Left hindlimb (tissue), 1 donor: ENCODE results near the gene DPH6.
"Not testable (repeated sequence)": the region's sequence is repeated elsewhere in the genome, so short reads cannot be mapped to it uniquely, and the experiment has no call there.

ENCODE experiments used
- DNase-seq: peaks from one replicate; pipeline ENCODE4 v3.0.0-alpha.2; 2018

Gene DPH6

GRCh38 chr15:35431281-35431680 lies 114.7 kb downstream of the DPH6 start:
- DNase-seq, result no peak

- no peak for DNase-seq
Measured at GRCh38 chr15:35430301-35430700, 115.7 kb downstream of the DPH6 start.

- DNase-seq, result no peak
Measured at GRCh38 chr15:35427496-35427895, 118.5 kb downstream of the DPH6 start.

GRCh38 chr15:35427091-35427490 lies 118.9 kb downstream of the DPH6 start:
- no peak for DNase-seq

GRCh38 chr15:35410775-35411174 lies 135.2 kb downstream of the DPH6 start:
- no peak for DNase-seq

- no peak for DNase-seq
Measured at GRCh38 chr15:35399901-35400300, 146.1 kb downstream of the DPH6 start.

GRCh38 chr15:35397027-35397426 lies 148.9 kb downstream of the DPH6 start:
- no peak for DNase-seq

- DNase-seq, result no peak
Measured at GRCh38 chr15:35394416-35394815, 151.5 kb downstream of the DPH6 start.

- no peak for DNase-seq
Measured at GRCh38 chr15:35393398-35393797, 152.6 kb downstream of the DPH6 start.

- DNase-seq, result not testable (repeated sequence)
Measured at GRCh38 chr15:35391408-35391984, 154.5 kb downstream of the DPH6 start.

GRCh38 chr15:35383506-35383905 lies 162.5 kb downstream of the DPH6 start:
- DNase-seq, result no peak

- DNase-seq, result no peak
Measured at GRCh38 chr15:35381328-35381727, 164.6 kb downstream of the DPH6 start.

GRCh38 chr15:35379972-35380371 lies 166.0 kb downstream of the DPH6 start:
- DNase-seq, result no peak

- DNase-seq, result not testable (repeated sequence)
Measured at GRCh38 chr15:35378454-35378853, 167.5 kb downstream of the DPH6 start.

GRCh38 chr15:35376707-35377106 lies 169.3 kb downstream of the DPH6 start:
- DNase-seq, result no peak

GRCh38 chr15:35374661-35375060 lies 171.3 kb downstream of the DPH6 start:
- no peak for DNase-seq

- DNase-seq, result no peak
Measured at GRCh38 chr15:35362195-35362829, 183.7 kb downstream of the DPH6 start.

- DNase-seq, result no peak
Measured at GRCh38 chr15:35358824-35359223, 187.1 kb downstream of the DPH6 start.

GRCh38 chr15:35351059-35351458 lies 194.9 kb downstream of the DPH6 start:
- DNase-seq, result no peak

GRCh38 chr15:35349916-35350315 lies 196.0 kb downstream of the DPH6 start:
- no peak for DNase-seq

- no peak for DNase-seq
Measured at GRCh38 chr15:35330916-35331315, 215.0 kb downstream of the DPH6 start.

GRCh38 chr15:35330048-35330695 lies 215.8 kb downstream of the DPH6 start:
- no peak for DNase-seq

- DNase-seq, result no peak
Measured at GRCh38 chr15:35329521-35329961, 216.4 kb downstream of the DPH6 start.

- DNase-seq, result not testable (repeated sequence)
Measured at GRCh38 chr15:35328836-35329235, 217.1 kb downstream of the DPH6 start.
